Adipose tissue (tissue), 3 donors: ENCODE data around the gene ZCCHC14. TPM values are rescaled to one million over a fixed set of nuclear protein-coding genes. Genes with fewer than 3 reads are reported as not detected.
"Not testable (repeated sequence)": the region's sequence is repeated elsewhere in the genome, so short reads cannot be mapped to it uniquely, and the experiment has no call there.

Experiments
- H3K27ac ChIP-seq: one replicate; pipeline ENCODE4 v1.5.1; 2013; ENCODE audit warnings: low read depth, low read length
- WGBS, 3 donors: extraction: QIAGEN DNeasy Blood & Tissue Kit; methylation state at CpG; one replicate each; pipeline ENCODE4 v1.1.7; 2013; 5-methylcytosine and 5-hydroxymethylcytosine counted together
- polyA plus RNA-seq, 3 donors: library from polyadenylated mRNA; stranded (reverse); fragments of 200-250 nt; gene quantifications; one replicate each; pipeline ENCODE4 v1.2.3, GENCODE V29; 2013
- donor health status: healthy with polysubstance abuse.
- donor health status: Bipolar disorder and iron deficiency.
- donor health status: healthy.

Gene ZCCHC14
- polyA plus RNA-seq, 3 donors: 6.6 to 8.9 (median 7.6) TPM

GRCh38 chr16:87365021-87365713 is 127.7 kb downstream of the ZCCHC14 start:
- H3K27ac ChIP-seq: no peak overlapping the region
- 90 to 93% (median 91%) methylated on average over 13 of the region's 13 CpGs for WGBS, 3 donors

- 37 to 52% (median 45%) methylated on average over 17 of the region's 17 CpGs for WGBS, 3 donors
Measured at GRCh38 chr16:87363771-87364455, 128.9 kb downstream of the ZCCHC14 start.

GRCh38 chr16:87362828-87363559 is 129.8 kb downstream of the ZCCHC14 start:
- not testable (repeated sequence) for H3K27ac ChIP-seq
- WGBS, 3 donors: 87 to 92% (median 89%) methylated on average over 13 of the region's 13 CpGs

More at GRCh38 chr16:87363771-87364455, 128.9 kb downstream of the ZCCHC14 start:
- no peak overlapping the region for H3K27ac ChIP-seq

- no peak overlapping the region for H3K27ac ChIP-seq
- WGBS, 3 donors: 95 to 100% (median 97%) methylated on average over 8 of the region's 8 CpGs
Measured at GRCh38 chr16:87361916-87362619, 130.8 kb downstream of the ZCCHC14 start.

- H3K27ac ChIP-seq: no peak overlapping the region
- WGBS, 3 donors: 97 to 99% (median 98%) methylated on average over 16 of the region's 16 CpGs
Measured at GRCh38 chr16:87360862-87361610, 131.8 kb downstream of the ZCCHC14 start.

GRCh38 chr16:87359121-87359520 is 133.7 kb downstream of the ZCCHC14 start:
- no peak overlapping the region for H3K27ac ChIP-seq
- 94 to 97% (median 94%) methylated on average over 7 of the region's 7 CpGs for WGBS, 3 donors

- 75 to 87% (median 85%) methylated on average over 9 of the region's 9 CpGs for WGBS, 3 donors
- H3K27ac ChIP-seq: no peak overlapping the region
Measured at GRCh38 chr16:87358696-87359095, 134.1 kb downstream of the ZCCHC14 start.

- 92 to 94% (median 93%) methylated on average over 17 of the region's 17 CpGs for WGBS, 3 donors
- no peak overlapping the region for H3K27ac ChIP-seq
Measured at GRCh38 chr16:87358250-87358649, 134.6 kb downstream of the ZCCHC14 start.

GRCh38 chr16:87356491-87356853 is 136.4 kb downstream of the ZCCHC14 start:
- 95% methylated on average over 8 of the region's 8 CpGs for WGBS, 3 donors
- no peak overlapping the region for H3K27ac ChIP-seq

Other genes starting within 250 kb of the ZCCHC14 start
- gene C16orf95, start 175.6 kb downstream of the ZCCHC14 start, polyA plus RNA-seq: 1 to 10 TPM; 3.0 to 8.8 (median 4.5) TPM
- gene FBXO31, start 109.2 kb downstream of the ZCCHC14 start, polyA plus RNA-seq: 10 to 100 TPM; 14.6 to 26.6 (median 23.6) TPM
- 10 to 100 TPM; 16.7 to 91.2 (median 74.2) TPM for gene MAP1LC3B, start 100.7 kb downstream of the ZCCHC14 start, polyA plus RNA-seq
- gene JPH3, start 109.5 kb upstream of the ZCCHC14 start, polyA plus RNA-seq: under 1 TPM in 2 of 3 donors, not detected in 1; 0.07 to 0.17 TPM